Hepatocyte (in vitro differentiated cells): ENCODE measurements around the gene SYNGR2.

Source experiments
- CTCF ChIP-seq: fragments of 200-600 bp; sonication (generic); IDR thresholded peaks from 2 replicates; pipeline ENCODE4 v1.5.1; 2016; ENCODE audit warnings: antibody characterized with exemption, mild to moderate bottlenecking; ENCODE audit not compliant: poor library complexity
- EZH2 ChIP-seq: fragments of 200-600 bp; sonication (generic); IDR thresholded peaks from 2 replicates; pipeline ENCODE4 v1.6.1; 2016; ENCODE audit warnings: antibody characterized with exemption, mild to moderate bottlenecking, borderline replicate concordance
- EZH2phosphoT487 ChIP-seq: fragments of 200-600 bp; sonication (generic); IDR thresholded peaks from one replicate; pipeline ENCODE4 v1.6.1; 2018; ENCODE audit warnings: antibody characterized with exemption, mild to moderate bottlenecking, low read depth, moderate library complexity; ENCODE audit not compliant: unreplicated experiment, severe bottlenecking

DNA sequence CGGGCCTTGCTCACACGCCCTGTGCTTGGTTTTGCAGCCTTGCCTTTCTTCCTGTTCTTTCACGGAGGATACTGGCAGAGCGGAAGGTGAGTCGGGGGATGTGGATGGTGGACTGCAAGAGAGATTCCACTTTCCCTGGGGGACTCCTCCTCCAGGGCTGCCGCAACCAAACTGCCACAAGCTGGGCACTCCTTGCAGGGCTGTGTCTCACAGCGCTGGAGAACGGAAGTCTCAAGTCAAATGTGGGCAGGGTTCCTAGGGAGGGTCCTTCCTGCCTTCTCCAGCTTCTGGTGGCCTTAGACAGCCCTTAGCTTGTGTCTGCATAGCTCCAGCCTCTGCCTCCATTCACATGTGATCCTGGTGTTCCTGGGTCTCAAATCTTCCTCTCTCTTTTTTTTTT, 34.3 kb downstream of the SYNGR2 start:
- TF ChIP-seq EZH2 (no peak), CTCF (no peak), EZH2phosphoT487 (no peak)
